ENCODE measurements around the gene UBE2C. TPM values are rescaled to one million over a fixed set of nuclear protein-coding genes. Genes with fewer than 3 reads are reported as not detected.

The UBE2C gene
- total RNA-seq, 4 donors from 2014 or later = 0.84 TPM; not detected in 3

DNA sequence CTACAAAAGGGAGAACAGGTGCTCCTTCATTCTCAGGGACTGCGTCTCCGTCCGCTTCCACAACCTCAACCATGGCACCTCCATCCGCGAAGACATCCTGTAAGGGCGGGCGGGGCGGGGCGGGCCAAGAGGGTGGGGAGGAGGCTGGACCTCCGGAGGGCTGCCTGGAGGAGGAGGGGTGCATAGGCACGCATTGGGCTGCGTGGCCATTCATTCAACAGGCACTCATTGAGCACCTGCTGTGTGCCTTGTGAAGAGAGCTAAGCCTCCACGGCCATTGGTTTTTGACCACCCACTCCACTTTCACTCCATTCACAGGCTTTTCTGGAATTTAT lies 45.4 kb downstream of the UBE2C start:
- Histone ChIP-seq H3K4me3 (peak overlapping the region; percentile 83 to 88 (median 86)), H3K27ac (peak overlapping the region; percentile 82 to 93 (median 87)), H3K9me3 (no peaks in the 10 kb centered on the region), H3K27me3 (no peaks in the 10 kb centered on the region), H3K36me3 (peaks cover 0 to 10% of the 10 kb centered on the region in 2 donors), H3K4me1 (peaks cover 38 to 39% of the 10 kb centered on the region in 2 donors)
- ATAC-seq = no peak
- DNase-seq = no peak
- TF ChIP-seq, protein P1, sequence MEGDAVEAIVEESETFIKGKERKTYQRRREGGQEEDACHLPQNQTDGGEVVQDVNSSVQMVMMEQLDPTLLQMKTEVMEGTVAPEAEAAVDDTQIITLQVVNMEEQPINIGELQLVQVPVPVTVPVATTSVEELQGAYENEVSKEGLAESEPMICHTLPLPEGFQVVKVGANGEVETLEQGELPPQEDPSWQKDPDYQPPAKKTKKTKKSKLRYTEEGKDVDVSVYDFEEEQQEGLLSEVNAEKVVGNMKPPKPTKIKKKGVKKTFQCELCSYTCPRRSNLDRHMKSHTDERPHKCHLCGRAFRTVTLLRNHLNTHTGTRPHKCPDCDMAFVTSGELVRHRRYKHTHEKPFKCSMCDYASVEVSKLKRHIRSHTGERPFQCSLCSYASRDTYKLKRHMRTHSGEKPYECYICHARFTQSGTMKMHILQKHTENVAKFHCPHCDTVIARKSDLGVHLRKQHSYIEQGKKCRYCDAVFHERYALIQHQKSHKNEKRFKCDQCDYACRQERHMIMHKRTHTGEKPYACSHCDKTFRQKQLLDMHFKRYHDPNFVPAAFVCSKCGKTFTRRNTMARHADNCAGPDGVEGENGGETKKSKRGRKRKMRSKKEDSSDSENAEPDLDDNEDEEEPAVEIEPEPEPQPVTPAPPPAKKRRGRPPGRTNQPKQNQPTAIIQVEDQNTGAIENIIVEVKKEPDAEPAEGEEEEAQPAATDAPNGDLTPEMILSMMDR (IDR thresholded peaks at IDR 0.05 in 4 of 5, conservative IDR thresholded peaks at IDR 0.05 in 1 of 5) = no peak
- TF ChIP-seq POLR2A (IDR thresholded peaks at IDR 0.05) = no peak
- intact Hi-C loops (cut with DNase I; ENCODE audit: low total_unique reads) = loop anchor here (1.0 to 2.0 kb wide), 3 partner anchors 23 to 59 kb away; partner anchors contain the start of gene ZSWIM1
- in situ Hi-C loops (cut with MboI; ENCODE audit: low sequenced_read_pairs in 4 of 4) = no loop called here

DNA sequence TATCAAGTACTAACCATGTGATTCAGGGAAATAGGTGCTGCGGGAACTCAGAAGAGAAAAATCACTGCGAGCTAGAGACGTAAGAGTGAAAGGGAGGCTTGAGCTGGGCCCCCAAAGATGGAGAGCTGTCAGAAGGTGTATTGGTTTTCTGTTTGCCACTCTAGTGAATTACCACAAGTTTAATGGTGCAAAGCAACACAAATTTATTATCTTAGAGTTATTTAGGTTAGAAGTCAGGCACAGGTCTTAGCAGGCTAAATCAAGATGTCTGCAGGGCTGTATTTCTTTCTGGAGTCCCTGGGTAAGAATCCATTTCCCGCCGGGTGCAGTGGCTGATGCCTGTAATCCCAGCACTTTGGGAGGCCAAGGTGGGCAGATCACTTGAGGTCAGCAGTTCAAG lies 47.5 kb downstream of the UBE2C start:
- ATAC-seq (no peak), DNase-seq (no peak)
- in situ Hi-C loops (cut with MboI; ENCODE audit: low sequenced_read_pairs in 4 of 4) (no loop called here), intact Hi-C loops (cut with DNase I; ENCODE audit: low total_unique reads) (no loop called here)
- Histone ChIP-seq H3K27ac (no peak overlapping the region), H3K4me3 (no peak overlapping the region), H3K9me3 (no peaks in the 10 kb centered on the region), H3K27me3 (no peaks in the 10 kb centered on the region), H3K36me3 (no peaks in the 10 kb centered on the region), H3K4me1 (peaks cover 31% of the 10 kb centered on the region in 2 donors)
- no peak for TF ChIP-seq POLR2A (IDR thresholded peaks at IDR 0.05)
- TF ChIP-seq, protein P1 (IDR thresholded peaks at IDR 0.05 in 4 of 5, conservative IDR thresholded peaks at IDR 0.05 in 1 of 5) = no peak

DNA sequence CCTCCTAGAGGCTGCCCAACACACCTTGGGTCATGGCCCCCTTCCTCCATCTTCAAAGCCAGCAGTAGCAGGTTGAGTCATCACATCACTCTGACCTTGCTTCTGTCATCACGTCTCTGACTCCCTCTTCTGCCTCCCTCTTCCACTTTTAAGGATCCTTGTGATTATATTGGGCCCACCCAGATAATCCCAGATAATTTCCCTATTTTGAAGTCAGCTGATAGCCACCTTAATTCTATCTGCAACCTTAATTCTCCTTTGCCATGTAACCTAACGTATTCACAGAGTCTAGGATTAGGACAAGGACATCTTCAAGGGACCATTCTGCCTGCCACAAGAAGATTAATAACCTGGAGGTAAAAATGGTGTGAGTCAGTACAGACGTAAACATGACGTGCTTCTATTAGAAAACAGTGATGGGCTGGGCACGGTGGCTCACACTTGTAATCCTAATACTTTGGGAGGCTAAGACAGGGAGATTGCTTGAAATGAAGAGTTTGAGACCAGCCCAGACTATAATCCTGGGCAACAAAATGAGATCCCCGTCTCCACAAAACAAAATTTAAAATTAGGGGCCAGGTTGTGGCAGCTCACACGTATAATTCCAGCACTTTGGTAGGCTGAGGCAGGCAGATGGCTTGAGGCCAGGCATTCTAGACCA lies 48.2 kb downstream of the UBE2C start:
- in situ Hi-C loops (cut with MboI; ENCODE audit: low sequenced_read_pairs in 4 of 4) = no loop called here

DNA sequence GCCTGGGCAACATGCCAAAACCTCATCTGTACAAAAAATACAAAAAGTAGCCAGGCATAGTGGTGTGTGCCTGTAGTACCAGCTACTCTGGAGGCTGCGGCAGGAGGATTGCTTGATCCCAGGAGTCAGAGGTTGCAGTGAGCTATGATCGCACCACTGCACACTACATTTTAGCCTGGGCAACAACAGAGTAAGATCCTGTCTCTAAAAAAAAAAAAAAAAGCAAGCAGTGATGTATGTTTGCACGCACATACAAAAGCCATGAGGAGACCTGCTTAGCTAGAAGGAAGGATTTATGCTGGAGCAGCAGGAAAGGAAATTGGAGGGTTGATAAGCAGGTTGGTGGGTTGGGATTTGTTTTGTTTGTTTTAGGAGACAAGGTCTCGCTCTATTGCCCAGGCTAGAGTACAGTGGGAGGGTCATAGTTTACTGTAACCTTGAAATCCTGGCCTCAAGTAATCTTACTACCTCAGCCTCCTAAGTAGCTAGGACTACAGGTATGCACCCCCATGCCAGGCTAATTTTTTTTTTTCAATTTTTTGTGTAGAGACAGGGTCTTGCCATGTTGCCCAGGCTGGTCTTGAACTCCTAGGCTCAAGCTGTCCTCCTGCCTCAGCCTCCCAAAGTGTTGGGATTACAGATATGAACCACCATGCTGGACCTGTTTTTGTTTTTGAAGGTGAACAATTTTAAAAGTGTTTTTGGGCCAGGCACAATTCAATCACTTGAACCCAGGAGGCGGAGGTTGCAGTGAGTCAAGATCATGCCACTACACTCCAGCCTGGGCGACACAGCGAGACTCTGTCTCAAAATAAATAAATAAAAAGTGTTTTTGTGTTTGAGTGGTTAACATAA lies 49.0 kb downstream of the UBE2C start:
- H3K4me1 ChIP-seq = peaks cover 16% of the 10 kb centered on the region in 2 donors
- intact Hi-C loops (cut with DNase I; ENCODE audit: low total_unique reads) (no loop called here), in situ Hi-C loops (cut with MboI; ENCODE audit: low sequenced_read_pairs in 4 of 4) (no loop called here)
- TF ChIP-seq, protein P1 (IDR thresholded peaks at IDR 0.05 in 4 of 5, conservative IDR thresholded peaks at IDR 0.05 in 1 of 5) = no peak
- TF ChIP-seq POLR2A (IDR thresholded peaks at IDR 0.05) = no peak
- no peaks in the 10 kb centered on the region for H3K36me3 ChIP-seq
- no peak overlapping the region for H3K4me3 ChIP-seq
- H3K27ac ChIP-seq = no peak overlapping the region
- DNase-seq = no peak
- no peaks in the 10 kb centered on the region for H3K9me3 ChIP-seq
- no peak for ATAC-seq
- H3K27me3 ChIP-seq = no peaks in the 10 kb centered on the region

More for the DNA sequence above, 48.2 kb downstream of the UBE2C start:
- Histone ChIP-seq H3K27me3 (no peaks in the 10 kb centered on the region), H3K36me3 (no peaks in the 10 kb centered on the region), H3K4me1 (peaks cover 23% of the 10 kb centered on the region in 2 donors), H3K27ac (no peak overlapping the region), H3K9me3 (no peaks in the 10 kb centered on the region), H3K4me3 (no peak overlapping the region)
- intact Hi-C loops (cut with DNase I; ENCODE audit: low total_unique reads) = no loop called here
- ATAC-seq (no peak), DNase-seq (no peak)
- no peak for TF ChIP-seq POLR2A (IDR thresholded peaks at IDR 0.05)
- TF ChIP-seq, protein P1 (IDR thresholded peaks at IDR 0.05 in 4 of 5, conservative IDR thresholded peaks at IDR 0.05 in 1 of 5) = no peak
